B cell (primary cell): ENCODE data around the gene COL4A5. TPM values are rescaled to one million over a fixed set of nuclear protein-coding genes. Genes with fewer than 3 reads are reported as not detected.

Experiments used
- ATAC-seq: fragments of 200-7000 bp; cut with Tn5 transposase; one replicate; pipeline ENCODE4 v1.10.0; 2021; ENCODE audit warnings: low read depth, mild to moderate bottlenecking, moderate number of reproducible peaks, moderate library complexity
- CTCF ChIA-PET: fragments of 350-600 bp; sonication (Branson Sonifier 250); formaldehyde crosslinking; loops from one replicate; lab custom pipeline; 2021; ENCODE audit warnings: antibody characterized with exemption, inconsistent platforms; lab: Charles Lee
- POLR2A ChIA-PET: fragments of 350-600 bp; sonication (Branson Sonifier 250); formaldehyde crosslinking; loops from one replicate; lab custom pipeline; 2021; ENCODE audit warnings: antibody characterized with exemption; lab: Charles Lee
- DNase-seq: peaks from one replicate; pipeline ENCODE4 v3.0.0; 2013
- H2AFZ ChIP-seq: 2 replicates; pipeline ENCODE4 v1.6.1; 2012; ENCODE audit warnings: mild to moderate bottlenecking, low read depth, low read length; ENCODE audit not compliant: insufficient read depth, poor library complexity, severe bottlenecking
- H3K27ac ChIP-seq, 2 donors: 1 replicate in 1 of 2; 2 replicates in 1 of 2; pipeline ENCODE4 v1.5.1; 2012 to 2013; ENCODE audit warnings: low read length in 2 of 2, mild to moderate bottlenecking in 2 of 2, moderate library complexity in 1 of 2
- H3K27me3 ChIP-seq, 4 experiments: fragments of 200-600 bp in 1 of 4; sonication (generic) in 1 of 4; replicated peaks in 1 of 4; 1 replicate in 2 of 4; 2 replicates in 2 of 4; pipeline versions ENCODE4 v1.6.1 to v1.7.0; 2013 to 2016; ENCODE audit warnings: low read length in 3 of 4, mild to moderate bottlenecking in 2 of 4, mixed read lengths in 1 of 4, moderate library complexity in 1 of 4; ENCODE audit not compliant: insufficient read depth in 4 of 4, control insufficient read depth in 3 of 4; ENCODE audit errors: control extremely low read depth in 1 of 4
- H3K36me3 ChIP-seq, 2 experiments: replicated peaks in 1 of 2; 1 replicate in 1 of 2; 2 replicates in 1 of 2; pipeline versions ENCODE4 v1.6.1 to v1.7.1; 2013; ENCODE audit warnings: low read length in 1 of 2; ENCODE audit not compliant: insufficient read depth in 2 of 2, control insufficient read depth in 1 of 2; ENCODE audit errors: control extremely low read depth in 1 of 2, extremely low read depth in 1 of 2
- H3K4me1 ChIP-seq, 2 donors: fragments of 200-600 bp in 1 of 2; sonication (generic) in 1 of 2; 1 replicate in 1 of 2; 2 replicates in 1 of 2; pipeline versions ENCODE4 v1.5.1 to v1.6.1; 2013 to 2017; ENCODE audit warnings: low read length in 2 of 2; ENCODE audit not compliant: control insufficient read depth in 2 of 2, insufficient read depth in 2 of 2
- H3K4me2 ChIP-seq: replicated peaks from 2 replicates; pipeline ENCODE3; 2012; ENCODE audit warnings: mild to moderate bottlenecking, low read depth, low read length; ENCODE audit not compliant: poor library complexity, severe bottlenecking
- H3K4me3 ChIP-seq, 5 experiments: fragments of 200-600 bp in 1 of 5; sonication (generic) in 1 of 5; 1 replicate in 3 of 5; 2 replicates in 2 of 5; pipeline versions ENCODE4 v1.5.1 to v1.7.0; 2011 to 2016; ENCODE audit warnings: low read length in 4 of 5, mild to moderate bottlenecking in 4 of 5, low read depth in 2 of 5, control low read depth in 1 of 5, moderate library complexity in 1 of 5; ENCODE audit not compliant: insufficient read depth in 1 of 5; ENCODE audit errors: control extremely low read depth in 1 of 5, extremely low read depth in 1 of 5
- H3K79me2 ChIP-seq: fragments of 200-600 bp; sonication (generic); one replicate; pipeline ENCODE4 v1.6.0; 2016; ENCODE audit warnings: low read length; ENCODE audit not compliant: control insufficient read depth, insufficient read depth
- H3K9ac ChIP-seq: fragments of 200-600 bp; sonication (generic); 2 replicates; pipeline ENCODE4 v1.6.1; 2017; ENCODE audit warnings: mild to moderate bottlenecking, low read length, moderate library complexity
- H3K9me3 ChIP-seq, 3 donors: one replicate each; pipeline versions ENCODE4 v1.6.1 to v1.7.1; 2013; ENCODE audit warnings: low read length in 2 of 3; ENCODE audit not compliant: control insufficient read depth in 2 of 3, insufficient read depth in 1 of 3; ENCODE audit errors: control extremely low read depth in 1 of 3
- H4K20me1 ChIP-seq: 2 replicates; pipeline ENCODE4 v1.6.0; 2012; ENCODE audit warnings: mild to moderate bottlenecking, low read length; ENCODE audit not compliant: insufficient read depth, control insufficient read depth, poor library complexity, severe bottlenecking
- H3K27ac Mint-ChIP-seq: one replicate; pipeline ENCODE4 v1.8.0; 2021; ENCODE audit warnings: mixed read lengths
- H3K27me3 Mint-ChIP-seq: one replicate; pipeline ENCODE4 v1.8.0; 2021; ENCODE audit warnings: mixed read lengths
- H3K4me1 Mint-ChIP-seq: one replicate; pipeline ENCODE4 v1.8.0; 2021; ENCODE audit warnings: mixed read lengths
- H3K4me3 Mint-ChIP-seq: one replicate; pipeline ENCODE4 v1.8.0; 2021; ENCODE audit warnings: mixed read lengths
- H3K9me3 Mint-ChIP-seq: one replicate; pipeline ENCODE4 v1.8.0; 2022; ENCODE audit warnings: mixed read lengths; ENCODE audit not compliant: insufficient read depth
- CTCF ChIP-seq: fragments of 200-600 bp; IDR thresholded peaks from one replicate; pipeline ENCODE4 v1.8.0; 2022; ENCODE audit warnings: antibody characterized with exemption, mild to moderate bottlenecking
- EZH2 ChIP-seq: IDR thresholded peaks from 2 replicates; pipeline ENCODE4 v1.6.1; 2012; ENCODE audit warnings: borderline replicate concordance, low read depth, mild to moderate bottlenecking, moderate library complexity, low read length; ENCODE audit not compliant: insufficient read depth, poor library complexity, severe bottlenecking
- WGBS: methylation state at CpG from one replicate; pipeline ENCODE4 v1.1.5; 2013; ENCODE audit warnings: missing lambda C conversion rate; ENCODE audit not compliant: insufficient coverage; 5-methylcytosine and 5-hydroxymethylcytosine counted together
- intact Hi-C: fragments of 100-400 bp; cut with micrococcal nuclease; formaldehyde crosslinking; loops from one replicate; pipeline ENCODE4 v1.10.0; 2022
- polyA plus RNA-seq: library from polyadenylated mRNA; depleted of rRNA; stranded (reverse); fragments of >200 nt; gene quantifications from 2 replicates; pipeline ENCODE4 v1.2.3, GENCODE V29; 2012
- total RNA-seq, 2 donors: library from RNA; stranded (reverse); fragments of 120-200 nt in 1 of 2; gene quantifications; 1 replicate in 1 of 2; 2 replicates in 1 of 2; pipeline versions ENCODE4 v1.2.3 to v1.2.4, GENCODE V29; 2013 to 2022

The COL4A5 gene
- total and polyA plus RNA-seq, 2 donors (not counting 1 experiment from before 2014, with no cell fraction given) = not detected

GRCh38 chrX:108419401-108419800 is 20.2 kb upstream of the COL4A5 start:
- no peak for TF ChIP-seq EZH2
- TF ChIP-seq CTCF = no peak
- H3K27me3 ChIP-seq = no peaks in the 10 kb centered on the region
- no peak overlapping the region for H3K27ac Mint-ChIP-seq
- no peaks in the 10 kb centered on the region for H3K9me3 ChIP-seq
- ATAC-seq (no peak), DNase-seq (no peak)
- H3K4me3 Mint-ChIP-seq = no peak overlapping the region
- CTCF ChIA-PET = no interaction called here
- no peaks in the 10 kb centered on the region for H3K4me1 Mint-ChIP-seq
- no CpG with 5 or more reads among the region's 1 CpG for WGBS
- no peaks in the 10 kb centered on the region for H3K4me1 ChIP-seq
- intact Hi-C loops = no loop called here
- H3K9ac ChIP-seq = no peak overlapping the region
- H3K27me3 Mint-ChIP-seq = no peaks in the 10 kb centered on the region
- no peak overlapping the region for H2AFZ ChIP-seq
- H3K4me2 ChIP-seq = no peak overlapping the region
- no peaks in the 10 kb centered on the region for H4K20me1 ChIP-seq
- no peaks in the 10 kb centered on the region for H3K9me3 Mint-ChIP-seq
- H3K79me2 ChIP-seq = no peaks in the 10 kb centered on the region
- no peak overlapping the region for H3K4me3 ChIP-seq
- POLR2A ChIA-PET = no interaction called here
- H3K27ac ChIP-seq = no peak overlapping the region
- no peaks in the 10 kb centered on the region for H3K36me3 ChIP-seq

GRCh38 chrX:108420481-108420880 is 19.2 kb upstream of the COL4A5 start:
- intact Hi-C loops = no loop called here
- ChIA-PET CTCF (no interaction called here), POLR2A (no interaction called here)
- H4K20me1 ChIP-seq = no peaks in the 10 kb centered on the region
- H3K9ac ChIP-seq = no peak overlapping the region
- no peak overlapping the region for H3K27ac Mint-ChIP-seq
- H3K4me3 Mint-ChIP-seq = no peak overlapping the region
- no peaks in the 10 kb centered on the region for H3K9me3 Mint-ChIP-seq
- H3K27me3 Mint-ChIP-seq = no peaks in the 10 kb centered on the region
- H3K9me3 ChIP-seq = no peaks in the 10 kb centered on the region
- H3K4me1 ChIP-seq = no peaks in the 10 kb centered on the region
- ATAC-seq (no peak), DNase-seq (no peak)
- H3K4me3 ChIP-seq = no peak overlapping the region
- 80% methylated on average over 1 of the region's 1 CpG for whole genome bisulfite sequencing
- H3K4me1 Mint-ChIP-seq = no peaks in the 10 kb centered on the region
- no peaks in the 10 kb centered on the region for H3K79me2 ChIP-seq
- TF ChIP-seq CTCF (no peak), EZH2 (no peak)
- H3K4me2 ChIP-seq = no peak overlapping the region
- no peaks in the 10 kb centered on the region for H3K36me3 ChIP-seq
- H3K27me3 ChIP-seq = no peaks in the 10 kb centered on the region
- no peak overlapping the region for H3K27ac ChIP-seq
- H2AFZ ChIP-seq = no peak overlapping the region
